Measurements from ENCODE around the gene ATP6V0E1.
"Not testable (repeated sequence)": the region's sequence is repeated elsewhere in the genome, so short reads cannot be mapped to it uniquely, and the experiment has no call there.

The ATP6V0E1 gene

DNA sequence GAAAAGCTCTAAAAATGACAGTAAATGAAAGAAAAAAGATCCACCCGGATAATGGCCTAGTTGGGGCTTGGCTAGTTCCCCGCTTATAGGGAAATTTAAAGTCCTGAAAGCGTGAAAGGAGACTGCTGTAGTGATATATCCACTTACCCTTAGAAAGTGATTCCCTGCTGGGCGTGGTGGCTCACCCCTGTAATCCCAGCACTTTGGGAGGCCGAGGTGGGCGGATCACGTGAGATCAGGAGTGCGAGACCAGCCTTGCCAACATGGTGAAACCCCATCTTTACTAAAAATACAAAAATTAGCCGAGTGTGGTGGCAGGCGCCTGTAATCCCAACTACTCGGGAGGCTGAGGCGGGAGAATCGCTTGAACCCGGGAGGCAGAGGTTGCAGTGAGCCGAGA lies 33.5 kb downstream of the ATP6V0E1 start:
- not testable (repeated sequence) for H3K9me3 ChIP-seq (ENCODE audit: control insufficient read depth, insufficient read depth, low read depth, low read length); H3K36me3 ChIP-seq (ENCODE audit: control insufficient read depth, insufficient read depth, low read length); H3K27me3 ChIP-seq (ENCODE audit: control insufficient read depth, insufficient read depth, low read length); H3K9ac ChIP-seq (ENCODE audit: low read length); H3K4me3 ChIP-seq (ENCODE audit: low read depth, low read length)
- Histone ChIP-seq H3K4me1 (ENCODE audit: control insufficient read depth, insufficient read depth, low read length) (peaks cover 17% of the 10 kb centered on the region), H3K27ac (ENCODE audit: low read depth, low read length) (0 out of 2 replicates have a peak overlapping the region, but pooled peaks have one; percentile 1)

- Histone ChIP-seq H3K4me3 (ENCODE audit: low read depth, low read length) (no peak overlapping the region), H3K4me1 (ENCODE audit: control insufficient read depth, insufficient read depth, low read length) (peaks cover 17% of the 10 kb centered on the region), H3K9ac (ENCODE audit: low read length) (no peak overlapping the region), H3K9me3 (ENCODE audit: control insufficient read depth, insufficient read depth, low read depth, low read length) (no peaks in the 10 kb centered on the region), H3K36me3 (ENCODE audit: control insufficient read depth, insufficient read depth, low read length) (peaks cover 9% of the 10 kb centered on the region), H3K27ac (ENCODE audit: low read depth, low read length) (no peak overlapping the region), H3K27me3 (ENCODE audit: control insufficient read depth, insufficient read depth, low read length) (no peaks in the 10 kb centered on the region)
These were observed 34.8 kb downstream of the ATP6V0E1 start for GRCh38 chr5:173018358-173018757.

DNA sequence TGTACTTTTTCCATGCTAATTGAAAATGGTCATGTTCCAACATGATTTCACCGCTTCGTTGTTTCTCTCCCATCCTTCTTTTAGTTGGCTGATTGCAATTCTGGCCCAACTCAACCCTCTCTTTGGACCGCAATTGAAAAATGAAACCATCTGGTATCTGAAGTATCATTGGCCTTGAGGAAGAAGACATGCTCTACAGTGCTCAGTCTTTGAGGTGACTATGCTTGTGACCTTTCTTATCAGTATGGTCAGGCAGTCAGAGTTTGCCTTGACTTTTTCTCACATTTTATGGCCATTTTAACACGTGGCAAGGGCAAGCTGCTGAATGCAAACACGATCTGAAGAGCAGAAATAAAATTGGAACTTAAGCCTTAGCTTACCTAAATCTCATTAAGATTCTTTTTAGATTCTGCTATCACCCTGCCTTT lies 36.6 kb downstream of the ATP6V0E1 start:
- no peaks in the 10 kb centered on the region for H3K27me3 ChIP-seq (ENCODE audit: control insufficient read depth, insufficient read depth, low read length)
- H3K36me3 ChIP-seq (ENCODE audit: control insufficient read depth, insufficient read depth, low read length): peaks cover 9% of the 10 kb centered on the region
- H3K27ac ChIP-seq (ENCODE audit: low read depth, low read length): no peak overlapping the region
- no peak overlapping the region for H3K4me3 ChIP-seq (ENCODE audit: low read depth, low read length)
- no peak overlapping the region for H3K9ac ChIP-seq (ENCODE audit: low read length)
- H3K9me3 ChIP-seq (ENCODE audit: control insufficient read depth, insufficient read depth, low read depth, low read length): no peaks in the 10 kb centered on the region
- H3K4me1 ChIP-seq (ENCODE audit: control insufficient read depth, insufficient read depth, low read length): peaks cover 17% of the 10 kb centered on the region

DNA sequence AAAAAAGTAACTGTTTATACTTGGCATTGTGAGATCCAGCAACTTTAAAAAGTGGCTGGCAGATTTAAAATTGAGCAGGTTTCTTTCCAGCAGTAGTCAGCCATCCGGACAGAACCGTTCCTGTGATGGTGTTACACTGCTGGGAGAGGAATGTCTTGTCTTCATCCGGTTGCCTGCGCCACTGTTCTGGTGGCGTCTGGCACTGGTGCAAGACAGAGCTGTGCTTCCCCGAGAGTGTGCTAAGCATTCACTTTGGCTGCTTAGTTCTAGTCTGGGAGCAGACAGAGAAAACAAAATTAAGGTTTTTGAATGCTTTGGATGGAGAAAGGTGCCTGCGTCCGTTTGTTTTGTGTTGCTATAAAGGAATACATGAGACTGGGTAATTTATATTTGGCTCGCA lies 37.1 kb downstream of the ATP6V0E1 start:
- peaks cover 14% of the 10 kb centered on the region for H3K4me1 ChIP-seq (ENCODE audit: control insufficient read depth, insufficient read depth, low read length)
- H3K4me3 ChIP-seq (ENCODE audit: low read depth, low read length): no peak overlapping the region
- no peak overlapping the region for H3K9ac ChIP-seq (ENCODE audit: low read length)
- no peaks in the 10 kb centered on the region for H3K9me3 ChIP-seq (ENCODE audit: control insufficient read depth, insufficient read depth, low read depth, low read length)
- H3K36me3 ChIP-seq (ENCODE audit: control insufficient read depth, insufficient read depth, low read length): peaks cover 9% of the 10 kb centered on the region
- no peaks in the 10 kb centered on the region for H3K27me3 ChIP-seq (ENCODE audit: control insufficient read depth, insufficient read depth, low read length)
- no peak overlapping the region for H3K27ac ChIP-seq (ENCODE audit: low read depth, low read length)

GRCh38 chr5:173025651-173026050 lies 42.1 kb downstream of the ATP6V0E1 start:
- Histone ChIP-seq H3K9me3 (ENCODE audit: control insufficient read depth, insufficient read depth, low read depth, low read length) (no peaks in the 10 kb centered on the region), H3K27me3 (ENCODE audit: control insufficient read depth, insufficient read depth, low read length) (no peaks in the 10 kb centered on the region), H3K36me3 (ENCODE audit: control insufficient read depth, insufficient read depth, low read length) (no peaks in the 10 kb centered on the region), H3K9ac (ENCODE audit: low read length) (no peak overlapping the region), H3K4me3 (ENCODE audit: low read depth, low read length) (no peak overlapping the region), H3K4me1 (ENCODE audit: control insufficient read depth, insufficient read depth, low read length) (peaks cover 15% of the 10 kb centered on the region; the same call in 1 of the 2 replicates), H3K27ac (ENCODE audit: low read depth, low read length) (no peak overlapping the region)

DNA sequence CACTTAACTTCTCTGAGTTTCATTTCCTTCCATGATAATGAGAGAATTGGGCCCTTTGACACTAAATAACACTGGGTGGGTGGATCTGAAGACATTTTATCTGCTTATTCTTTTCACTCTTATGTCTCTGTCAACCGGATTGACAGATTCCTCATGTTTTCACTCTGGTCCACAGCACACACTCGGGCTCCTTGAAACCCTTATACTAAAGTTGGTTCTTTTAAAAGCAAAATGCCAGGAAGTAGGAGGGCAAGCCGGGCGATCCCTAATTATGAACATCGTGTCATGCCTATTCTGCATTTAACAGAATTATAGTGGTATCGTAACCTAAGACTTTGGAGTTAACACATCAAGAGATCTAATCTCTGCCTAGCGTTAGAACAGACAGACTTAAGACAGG lies 44.3 kb downstream of the ATP6V0E1 start:
- H3K4me3 ChIP-seq (ENCODE audit: low read depth, low read length): no peak overlapping the region
- H3K9me3 ChIP-seq (ENCODE audit: control insufficient read depth, insufficient read depth, low read depth, low read length): no peaks in the 10 kb centered on the region
- no peak overlapping the region for H3K9ac ChIP-seq (ENCODE audit: low read length)
- no peaks in the 10 kb centered on the region for H3K36me3 ChIP-seq (ENCODE audit: control insufficient read depth, insufficient read depth, low read length)
- no peak overlapping the region for H3K27ac ChIP-seq (ENCODE audit: low read depth, low read length)
- no peaks in the 10 kb centered on the region for H3K27me3 ChIP-seq (ENCODE audit: control insufficient read depth, insufficient read depth, low read length)
- H3K4me1 ChIP-seq (ENCODE audit: control insufficient read depth, insufficient read depth, low read length): peaks cover 15% of the 10 kb centered on the region; the same call in 1 of the 2 replicates

DNA sequence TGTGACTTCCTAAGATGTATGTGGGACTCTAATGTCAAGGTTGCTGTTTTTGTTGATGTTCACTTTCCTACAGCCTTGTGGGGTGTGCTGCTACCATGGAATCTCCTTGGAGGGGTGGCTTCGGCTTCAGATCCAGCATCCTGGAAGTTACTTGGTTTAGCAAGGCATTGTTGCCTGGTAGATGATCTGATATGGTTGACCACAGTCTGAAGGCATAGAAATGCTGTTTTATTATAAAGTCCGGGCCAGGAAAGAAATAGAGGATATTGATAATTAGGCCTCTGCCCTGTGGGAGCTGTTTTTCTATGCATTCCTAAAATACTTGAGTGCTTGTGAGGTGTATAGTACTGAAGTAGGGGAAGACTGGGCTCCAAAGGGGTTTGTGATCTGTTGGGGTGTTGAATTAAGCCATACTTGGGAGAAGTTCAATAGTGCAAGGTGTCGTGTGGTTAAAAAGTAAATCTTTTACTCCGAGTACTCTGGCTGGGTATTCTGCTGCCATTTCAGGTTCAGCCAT lies 45.3 kb downstream of the ATP6V0E1 start:
- no peaks in the 10 kb centered on the region for H3K27me3 ChIP-seq (ENCODE audit: control insufficient read depth, insufficient read depth, low read length)
- H3K36me3 ChIP-seq (ENCODE audit: control insufficient read depth, insufficient read depth, low read length): 0 out of 2 replicates have a peak, but pooled peaks cover 1% of the 10 kb centered on the region
- H3K27ac ChIP-seq (ENCODE audit: low read depth, low read length): no peak overlapping the region
- H3K9ac ChIP-seq (ENCODE audit: low read length): no peak overlapping the region
- H3K4me3 ChIP-seq (ENCODE audit: low read depth, low read length): no peak overlapping the region
- no peaks in the 10 kb centered on the region for H3K9me3 ChIP-seq (ENCODE audit: control insufficient read depth, insufficient read depth, low read depth, low read length)
- peaks cover 15% of the 10 kb centered on the region; the same call in 1 of the 2 replicates for H3K4me1 ChIP-seq (ENCODE audit: control insufficient read depth, insufficient read depth, low read length)

- Histone ChIP-seq H3K4me3 (ENCODE audit: low read depth, low read length) (no peak overlapping the region), H3K9me3 (ENCODE audit: control insufficient read depth, insufficient read depth, low read depth, low read length) (no peaks in the 10 kb centered on the region), H3K27me3 (ENCODE audit: control insufficient read depth, insufficient read depth, low read length) (no peaks in the 10 kb centered on the region), H3K9ac (ENCODE audit: low read length) (no peak overlapping the region), H3K36me3 (ENCODE audit: control insufficient read depth, insufficient read depth, low read length) (peaks cover 8% of the 10 kb centered on the region), H3K4me1 (ENCODE audit: control insufficient read depth, insufficient read depth, low read length) (peaks cover 15% of the 10 kb centered on the region; the same call in 1 of the 2 replicates), H3K27ac (ENCODE audit: low read depth, low read length) (no peak overlapping the region)
These were observed 45.9 kb downstream of the ATP6V0E1 start for GRCh38 chr5:173029499-173029921.

- not testable (repeated sequence) for H3K4me3 ChIP-seq (ENCODE audit: low read depth, low read length); H3K27ac ChIP-seq (ENCODE audit: low read depth, low read length); H3K27me3 ChIP-seq (ENCODE audit: control insufficient read depth, insufficient read depth, low read length); H3K9ac ChIP-seq (ENCODE audit: low read length); H3K9me3 ChIP-seq (ENCODE audit: control insufficient read depth, insufficient read depth, low read depth, low read length)
- Histone ChIP-seq H3K4me1 (ENCODE audit: control insufficient read depth, insufficient read depth, low read length) (peaks cover 15% of the 10 kb centered on the region; the same call in 1 of the 2 replicates), H3K36me3 (ENCODE audit: control insufficient read depth, insufficient read depth, low read length) (peaks cover 16% of the 10 kb centered on the region)
These were observed 48.5 kb downstream of the ATP6V0E1 start for GRCh38 chr5:173032096-173032495.

- H3K9me3 ChIP-seq (ENCODE audit: control insufficient read depth, insufficient read depth, low read depth, low read length): no peaks in the 10 kb centered on the region
These were observed 49.2 kb downstream of the ATP6V0E1 start for GRCh38 chr5:173032730-173033129.

GRCh38 chr5:173033923-173034322 lies 50.4 kb downstream of the ATP6V0E1 start:
- H3K4me3 ChIP-seq (ENCODE audit: low read depth, low read length): no peak overlapping the region

More at GRCh38 chr5:173032730-173033129, 49.2 kb downstream of the ATP6V0E1 start:
- no peaks in the 10 kb centered on the region for H3K27me3 ChIP-seq (ENCODE audit: control insufficient read depth, insufficient read depth, low read length)
- H3K4me1 ChIP-seq (ENCODE audit: control insufficient read depth, insufficient read depth, low read length): peaks cover 15% of the 10 kb centered on the region; the same call in 1 of the 2 replicates
- peaks cover 16% of the 10 kb centered on the region for H3K36me3 ChIP-seq (ENCODE audit: control insufficient read depth, insufficient read depth, low read length)
- no peak overlapping the region for H3K4me3 ChIP-seq (ENCODE audit: low read depth, low read length)
- no peak overlapping the region for H3K9ac ChIP-seq (ENCODE audit: low read length)
- H3K27ac ChIP-seq (ENCODE audit: low read depth, low read length): no peak overlapping the region

More at GRCh38 chr5:173033923-173034322, 50.4 kb downstream of the ATP6V0E1 start:
- Histone ChIP-seq H3K36me3 (ENCODE audit: control insufficient read depth, insufficient read depth, low read length) (peaks cover 16% of the 10 kb centered on the region), H3K9me3 (ENCODE audit: control insufficient read depth, insufficient read depth, low read depth, low read length) (no peaks in the 10 kb centered on the region), H3K27me3 (ENCODE audit: control insufficient read depth, insufficient read depth, low read length) (no peaks in the 10 kb centered on the region), H3K9ac (ENCODE audit: low read length) (no peak overlapping the region), H3K27ac (ENCODE audit: low read depth, low read length) (no peak overlapping the region), H3K4me1 (ENCODE audit: control insufficient read depth, insufficient read depth, low read length) (peaks cover 5% of the 10 kb centered on the region; the same call in 1 of the 2 replicates)

Measured in HUES6 (cell line).